Measurements from ENCODE around the gene TMCO6. TPM values are rescaled to one million over a fixed set of nuclear protein-coding genes. Genes with fewer than 3 reads are reported as not detected.
A peak's percentile ranks its signal among the peaks of the same experiment; 100 is the strongest.
"Not testable (repeated sequence)": the region's sequence is repeated elsewhere in the genome, so short reads cannot be mapped to it uniquely, and the experiment has no call there.

The TMCO6 gene
- total RNA-seq, 4 donors from 2014 or later, result 16.1 to 48.7 (median 29.3) TPM

- Histone ChIP-seq H3K36me3 (peaks cover 9 to 13% of the 10 kb centered on the region in 2 donors), H3K4me3 (replicated peaks in 1 of 3) (no peak overlapping the region), H3K27ac (no peak overlapping the region), H3K9me3 (no peaks in the 10 kb centered on the region), H3K4me1 (peaks cover 15 to 21% of the 10 kb centered on the region in 2 donors), H3K27me3 (no peaks in the 10 kb centered on the region)
- intact Hi-C loops (cut with DNase I), result no loop called here
- WGBS, 2 donors, result 85 to 87% methylated on average over 7 to 8 of the region's 8 CpGs
- no peak for DNase-seq
- TF ChIP-seq POLR2A (IDR thresholded peaks at IDR 0.05), result no peak
- no peak for TF ChIP-seq CTCF (IDR thresholded peaks at IDR 0.05)
These were observed 2.5 kb downstream of the TMCO6 start for GRCh38 chr5:140641716-140642115.

GRCh38 chr5:140642718-140643117, 3.5 kb downstream of the TMCO6 start:
- Histone ChIP-seq H3K27me3 (no peaks in the 10 kb centered on the region), H3K4me1 (peaks cover 19 to 21% of the 10 kb centered on the region in 2 donors), H3K9me3 (no peaks in the 10 kb centered on the region), H3K36me3 (peaks cover 9 to 13% of the 10 kb centered on the region in 2 donors), H3K27ac (no peak overlapping the region), H3K4me3 (replicated peaks in 1 of 3) (no peak overlapping the region)
- 78 to 80% methylated on average over 3 of the region's 3 CpGs for WGBS, 2 donors
- no peak for TF ChIP-seq POLR2A (IDR thresholded peaks at IDR 0.05)
- no peak for TF ChIP-seq CTCF (IDR thresholded peaks at IDR 0.05)
- DNase-seq, result no peak
- intact Hi-C loops (cut with DNase I), result no loop called here

- 0 to 2% methylated on average over 18 to 19 of the region's 27 CpGs for WGBS, 2 donors
- H3K27me3 ChIP-seq, result no peaks in the 10 kb centered on the region
- H3K4me3 ChIP-seq (replicated peaks in 1 of 3), result peak overlapping the region; percentile 37 to 83 (median 71)
- no peak for DNase-seq
- H3K27ac ChIP-seq, result peak overlapping the region; percentile 7 to 71 (median 42)
- peaks cover 30 to 36% of the 10 kb centered on the region in 2 donors for H3K36me3 ChIP-seq
- peaks cover 15 to 16% of the 10 kb centered on the region in 2 donors for H3K4me1 ChIP-seq
- H3K9me3 ChIP-seq, result no peaks in the 10 kb centered on the region
- TF ChIP-seq POLR2A (IDR thresholded peaks at IDR 0.05) (no peak), CTCF (IDR thresholded peaks at IDR 0.05) (no peak)
- intact Hi-C loops (cut with DNase I), result loop anchor here (5.0 kb wide), 2 partner anchors 100 to 245 kb away; partner anchors contain the start of genes ANKHD1 and EIF4EBP3
These were observed 7.8 kb downstream of the TMCO6 start for GRCh38 chr5:140647042-140647419.

- WGBS, 2 donors, result 98% methylated on average over 17 of the region's 17 CpGs
- intact Hi-C loops (cut with DNase I), result no loop called here
- peaks cover 3 to 4% of the 10 kb centered on the region in 2 donors for H3K4me1 ChIP-seq
- no peaks in the 10 kb centered on the region for H3K9me3 ChIP-seq
- peaks cover 89 to 90% of the 10 kb centered on the region in 2 donors for H3K36me3 ChIP-seq
- no peak overlapping the region for H3K27ac ChIP-seq
- H3K27me3 ChIP-seq, result no peaks in the 10 kb centered on the region
- no peak overlapping the region for H3K4me3 ChIP-seq (replicated peaks in 1 of 3)
- TF ChIP-seq POLR2A (IDR thresholded peaks at IDR 0.05), result no peak
- no peak for TF ChIP-seq CTCF (IDR thresholded peaks at IDR 0.05)
- DNase-seq, result no peak
These were observed 19.6 kb downstream of the TMCO6 start for GRCh38 chr5:140658870-140659269.

GRCh38 chr5:140660371-140660770, 21.1 kb downstream of the TMCO6 start:
- intact Hi-C loops (cut with DNase I); H3K4me1 ChIP-seq; H3K27ac ChIP-seq; H3K27me3 ChIP-seq; H3K9me3 ChIP-seq; DNase-seq; H3K4me3 ChIP-seq (replicated peaks in 1 of 3): not testable (repeated sequence)
- H3K36me3 ChIP-seq, result peaks cover 75 to 76% of the 10 kb centered on the region in 2 donors
- 79 to 91% methylated on average over 5 to 6 of the region's 6 CpGs for WGBS, 2 donors

GRCh38 chr5:140664030-140664358, 24.7 kb downstream of the TMCO6 start:
- intact Hi-C loops (cut with DNase I), result no loop called here
- H3K27me3 ChIP-seq, result no peaks in the 10 kb centered on the region

More at GRCh38 chr5:140664030-140664358, 24.7 kb downstream of the TMCO6 start:
- Histone ChIP-seq H3K4me1 (peaks cover 10 to 18% of the 10 kb centered on the region in 2 donors), H3K36me3 (peaks cover 49% of the 10 kb centered on the region in 2 donors), H3K9me3 (no peaks in the 10 kb centered on the region), H3K4me3 (replicated peaks in 1 of 3) (peak overlapping the region; percentile 57 to 91 (median 71)), H3K27ac (peak overlapping the region; percentile 87 to 95 (median 92))
- DNase-seq, result peak; percentile 69 to 77
- WGBS, 2 donors, result 8 to 20% methylated on average over 18 of the region's 18 CpGs
- TF ChIP-seq CTCF (IDR thresholded peaks at IDR 0.05) (no peak), POLR2A (IDR thresholded peaks at IDR 0.05) (no peak)
